Endothelial cell (in vitro differentiated cells): ENCODE results near the gene NKD1. TPM values are rescaled to one million over a fixed set of nuclear protein-coding genes. Genes with fewer than 3 reads are reported as not detected.

Experiments used
- DNase-seq: peaks from one replicate; pipeline ENCODE4 v3.0.0; 2021; ENCODE audit warnings: low spot score
- H3K27ac Mint-ChIP-seq: one replicate; pipeline ENCODE4 v1.8.0; 2021; ENCODE audit warnings: mixed read lengths, inconsistent platforms; ENCODE audit not compliant: unreplicated experiment
- H3K27me3 Mint-ChIP-seq: one replicate; pipeline ENCODE4 v1.8.0; 2021; ENCODE audit warnings: mild to moderate bottlenecking, moderate library complexity, mixed read lengths, inconsistent platforms; ENCODE audit not compliant: unreplicated experiment
- H3K36me3 Mint-ChIP-seq: one replicate; pipeline ENCODE4 v1.8.0; 2021; ENCODE audit warnings: mild to moderate bottlenecking, low read depth, mixed read lengths, inconsistent platforms; ENCODE audit not compliant: unreplicated experiment
- H3K4me1 Mint-ChIP-seq: one replicate; pipeline ENCODE4 v1.8.0; 2021; ENCODE audit warnings: mild to moderate bottlenecking, mixed read lengths, inconsistent platforms; ENCODE audit not compliant: unreplicated experiment
- H3K4me3 Mint-ChIP-seq: one replicate; pipeline ENCODE4 v1.8.0; 2021; ENCODE audit warnings: mild to moderate bottlenecking, mixed read lengths, inconsistent platforms; ENCODE audit not compliant: unreplicated experiment
- H3K9me3 Mint-ChIP-seq: one replicate; pipeline ENCODE4 v1.8.0; 2021; ENCODE audit warnings: mixed read lengths, inconsistent platforms; ENCODE audit not compliant: unreplicated experiment
- total RNA-seq: library from RNA; stranded (reverse); fragmentation: NEBNext Ultra II Directional; extraction: Animal tissue kit (Norgen Biotek cat#: 25700); gene quantifications from one replicate; pipeline ENCODE4 v1.2.1, GENCODE V29; 2021; ENCODE audit not compliant: unreplicated experiment
- TF ChIP-seq, protein P1 (sequence below): fragments of 200-600 bp; sonication (generic); IDR thresholded peaks from one replicate; pipeline ENCODE4 v1.5.0; 2021; ENCODE audit warnings: antibody characterized with exemption; ENCODE audit not compliant: unreplicated experiment

NKD1 gene
- total RNA-seq, 1 donor from 2014 or later: 2.4 TPM

DNA sequence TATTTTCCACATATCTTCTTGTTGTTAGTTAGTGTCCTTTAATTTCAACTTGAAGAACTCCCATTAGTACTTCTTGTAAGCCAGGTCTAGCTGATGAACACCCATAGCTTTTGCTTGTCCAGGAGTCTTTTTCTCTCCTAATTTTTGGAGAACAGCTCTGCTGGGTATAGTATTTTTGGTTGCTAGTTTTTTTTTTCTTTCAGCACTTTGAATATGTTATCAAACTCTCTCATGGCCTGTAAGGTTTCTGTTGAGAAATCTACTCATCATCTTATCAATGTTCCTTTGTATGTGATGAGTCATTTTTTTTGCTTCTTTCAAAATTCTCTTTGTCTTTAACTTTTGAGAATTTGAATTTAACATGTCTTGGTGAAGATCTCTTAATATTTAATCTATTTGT, 31.8 kb upstream of the NKD1 start:
- Mint-ChIP-seq H3K27ac (no peak overlapping the region), H3K9me3 (peaks cover 7% of the 10 kb centered on the region), H3K4me1 (no peaks in the 10 kb centered on the region), H3K4me3 (no peak overlapping the region), H3K36me3 (peaks cover 7% of the 10 kb centered on the region), H3K27me3 (no peaks in the 10 kb centered on the region)
- TF ChIP-seq, protein P1, sequence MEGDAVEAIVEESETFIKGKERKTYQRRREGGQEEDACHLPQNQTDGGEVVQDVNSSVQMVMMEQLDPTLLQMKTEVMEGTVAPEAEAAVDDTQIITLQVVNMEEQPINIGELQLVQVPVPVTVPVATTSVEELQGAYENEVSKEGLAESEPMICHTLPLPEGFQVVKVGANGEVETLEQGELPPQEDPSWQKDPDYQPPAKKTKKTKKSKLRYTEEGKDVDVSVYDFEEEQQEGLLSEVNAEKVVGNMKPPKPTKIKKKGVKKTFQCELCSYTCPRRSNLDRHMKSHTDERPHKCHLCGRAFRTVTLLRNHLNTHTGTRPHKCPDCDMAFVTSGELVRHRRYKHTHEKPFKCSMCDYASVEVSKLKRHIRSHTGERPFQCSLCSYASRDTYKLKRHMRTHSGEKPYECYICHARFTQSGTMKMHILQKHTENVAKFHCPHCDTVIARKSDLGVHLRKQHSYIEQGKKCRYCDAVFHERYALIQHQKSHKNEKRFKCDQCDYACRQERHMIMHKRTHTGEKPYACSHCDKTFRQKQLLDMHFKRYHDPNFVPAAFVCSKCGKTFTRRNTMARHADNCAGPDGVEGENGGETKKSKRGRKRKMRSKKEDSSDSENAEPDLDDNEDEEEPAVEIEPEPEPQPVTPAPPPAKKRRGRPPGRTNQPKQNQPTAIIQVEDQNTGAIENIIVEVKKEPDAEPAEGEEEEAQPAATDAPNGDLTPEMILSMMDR: no peak
- no peak for DNase-seq

DNA sequence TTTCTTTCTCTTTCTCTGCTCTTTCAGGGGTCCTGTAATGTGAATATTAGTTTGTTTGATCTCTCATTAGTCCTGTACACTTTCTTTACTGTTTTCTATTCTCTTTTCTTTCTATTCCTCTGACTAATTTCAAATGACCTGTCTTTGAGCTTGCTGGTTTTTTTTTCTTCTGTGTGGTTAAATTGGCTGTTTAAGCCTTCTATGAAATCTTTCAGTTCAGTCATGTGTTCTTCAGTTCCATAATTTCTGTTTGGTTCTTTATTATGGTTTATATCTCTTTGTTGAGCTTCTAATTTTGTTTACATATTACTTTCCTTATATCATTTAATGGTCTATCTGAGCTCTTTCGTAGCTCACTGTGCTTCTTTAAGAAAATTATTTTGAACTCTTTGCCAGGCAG, 31.3 kb upstream of the NKD1 start:
- peaks cover 7% of the 10 kb centered on the region for H3K9me3 Mint-ChIP-seq
- TF ChIP-seq, protein P1: no peak
- no peak for DNase-seq
- H3K27me3 Mint-ChIP-seq: no peaks in the 10 kb centered on the region
- peaks cover 7% of the 10 kb centered on the region for H3K36me3 Mint-ChIP-seq
- no peak overlapping the region for H3K4me3 Mint-ChIP-seq
- H3K4me1 Mint-ChIP-seq: no peaks in the 10 kb centered on the region
- H3K27ac Mint-ChIP-seq: no peak overlapping the region

DNA sequence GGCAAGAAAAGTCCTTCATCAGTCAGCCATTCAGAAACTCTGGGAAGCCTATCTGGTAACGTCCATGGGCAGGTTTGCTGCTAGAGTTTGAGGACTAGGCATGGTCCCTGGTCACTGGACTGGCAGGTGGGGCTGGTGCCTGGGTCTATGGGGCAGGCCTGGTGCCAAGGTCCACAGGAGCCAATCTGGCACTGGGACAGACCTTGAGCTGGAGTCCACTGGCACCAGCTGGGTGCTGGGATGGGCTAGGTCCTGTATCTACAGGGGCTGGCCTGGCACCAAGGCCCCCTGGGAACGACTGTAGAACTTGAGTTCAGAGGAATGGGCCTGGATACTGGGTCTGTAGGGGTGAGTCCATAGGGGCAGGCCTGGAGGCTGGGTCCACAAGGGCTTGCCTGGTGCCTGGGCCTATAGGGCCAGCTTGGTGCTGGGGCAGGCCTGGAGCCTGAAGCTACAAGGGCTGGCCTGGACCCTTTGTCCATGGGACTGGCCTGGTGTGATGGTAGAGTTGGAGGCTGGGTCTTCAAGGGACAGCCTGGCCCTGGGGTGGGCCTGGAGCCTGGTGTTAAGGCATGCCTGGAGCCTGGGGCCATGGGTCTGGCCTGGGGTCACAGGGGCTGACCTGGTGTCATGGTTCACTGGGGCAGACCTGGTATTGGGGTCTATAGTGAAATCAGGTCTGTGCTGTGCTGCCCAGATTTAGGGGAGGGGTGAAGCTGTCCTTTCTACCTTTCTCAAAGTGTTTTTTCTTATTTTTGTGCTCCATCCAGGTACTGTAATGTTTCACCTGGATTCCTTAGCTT, 30.5 kb upstream of the NKD1 start:
- DNase-seq: no peak
- Mint-ChIP-seq H3K4me3 (no peak overlapping the region), H3K36me3 (peaks cover 7% of the 10 kb centered on the region), H3K4me1 (no peaks in the 10 kb centered on the region), H3K27ac (no peak overlapping the region), H3K9me3 (peaks cover 7% of the 10 kb centered on the region), H3K27me3 (no peaks in the 10 kb centered on the region)
- TF ChIP-seq, protein P1: no peak

DNA sequence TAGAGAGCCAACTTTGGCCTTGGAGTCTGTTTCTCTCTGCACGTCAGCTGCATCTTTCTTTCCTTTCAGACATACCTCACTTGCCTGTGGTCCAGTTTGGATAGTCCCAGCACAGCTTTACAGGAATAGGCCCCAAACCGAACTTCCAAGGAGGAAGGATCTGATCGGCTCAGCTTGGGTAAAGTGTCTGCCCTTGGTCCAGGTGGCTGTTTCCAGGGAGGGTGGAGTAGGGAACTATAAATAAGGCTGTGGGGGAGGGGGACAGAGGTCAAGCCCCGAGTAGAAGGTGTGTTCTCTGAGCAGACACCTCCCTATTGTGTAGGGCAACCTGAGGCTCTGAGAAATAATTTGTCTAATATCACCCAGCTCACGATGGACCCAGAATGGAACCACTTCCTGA, 29.2 kb upstream of the NKD1 start:
- no peaks in the 10 kb centered on the region for H3K27me3 Mint-ChIP-seq
- H3K27ac Mint-ChIP-seq: no peak overlapping the region
- H3K4me1 Mint-ChIP-seq: no peaks in the 10 kb centered on the region
- TF ChIP-seq, protein P1: no peak
- DNase-seq: no peak
- peaks cover 7% of the 10 kb centered on the region for H3K36me3 Mint-ChIP-seq
- H3K4me3 Mint-ChIP-seq: no peak overlapping the region
- peaks cover 7% of the 10 kb centered on the region for H3K9me3 Mint-ChIP-seq

DNA sequence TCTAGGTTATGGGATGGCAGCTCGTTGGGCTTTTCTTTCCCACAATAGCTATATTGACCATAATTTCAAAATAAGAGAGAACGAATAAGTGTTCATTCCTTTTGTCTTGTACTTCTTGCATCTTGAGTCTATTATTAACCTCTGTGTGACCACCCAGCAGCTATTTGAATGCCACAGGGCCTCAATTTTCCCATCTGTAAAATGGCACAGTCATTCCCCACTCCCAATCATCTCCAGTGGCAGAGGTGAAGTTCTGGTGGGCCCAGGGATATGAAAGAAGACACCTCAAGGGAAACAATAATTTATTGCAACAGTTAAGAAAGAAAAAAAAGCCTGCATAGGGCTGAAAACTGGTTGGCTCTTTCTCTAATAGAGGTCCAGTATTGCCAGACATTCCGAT, 28.6 kb upstream of the NKD1 start:
- H3K27ac Mint-ChIP-seq: no peak overlapping the region

More for the DNA sequence above, 28.6 kb upstream of the NKD1 start:
- peaks cover 7% of the 10 kb centered on the region for H3K9me3 Mint-ChIP-seq
- no peak overlapping the region for H3K4me3 Mint-ChIP-seq
- TF ChIP-seq, protein P1: no peak
- H3K27me3 Mint-ChIP-seq: no peaks in the 10 kb centered on the region
- no peaks in the 10 kb centered on the region for H3K4me1 Mint-ChIP-seq
- H3K36me3 Mint-ChIP-seq: peaks cover 7% of the 10 kb centered on the region
- DNase-seq: no peak
